Esophagus muscularis mucosa (tissue), 3 donors: ENCODE measurements around the gene BTN1A1.

Experiments
- POLR2A ChIP-seq: fragments of 450-650 bp; IDR thresholded peaks from one replicate; pipeline ENCODE4 v1.6.1; 2017; ENCODE audit warnings: antibody characterized with exemption, moderate library complexity, mild to moderate bottlenecking, low read depth
- POLR2AphosphoS5 ChIP-seq, 2 donors: sonication (generic); formaldehyde crosslinking; IDR thresholded peaks; one replicate each; pipeline ENCODE4 v1.6.1; 2017; ENCODE audit warnings: antibody characterized with exemption in 2 of 2
- TF ChIP-seq, protein P1 (sequence below), 3 experiments: fragments of 200-600 bp in 2 of 3; fragments of 450-650 bp in 1 of 3; sonication (generic) in 2 of 3; IDR thresholded peaks; one replicate each; pipeline ENCODE4 v1.5.1; 2017 to 2019; ENCODE audit warnings: antibody characterized with exemption in 3 of 3, mild to moderate bottlenecking in 2 of 3, moderate library complexity in 1 of 3

DNA sequence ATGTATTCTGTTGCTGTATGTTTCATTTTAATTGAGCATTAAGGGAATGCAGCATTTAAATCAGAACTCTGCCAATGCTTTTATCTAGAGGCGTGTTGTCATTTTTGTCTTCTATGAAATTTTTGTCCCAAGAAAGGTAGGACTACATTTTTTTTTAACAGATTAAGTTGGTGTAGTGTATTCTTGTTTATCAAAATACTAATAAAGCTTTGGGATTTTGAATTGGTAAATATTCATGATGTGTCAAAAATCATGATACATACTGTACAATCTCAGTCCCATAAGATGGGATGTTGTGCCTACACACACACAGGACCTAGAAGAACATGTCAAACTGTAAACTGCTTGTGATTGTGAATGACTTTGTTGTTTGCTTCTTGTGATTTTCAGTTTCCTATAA, 26.8 kb downstream of the BTN1A1 start:
- TF ChIP-seq, protein P1, sequence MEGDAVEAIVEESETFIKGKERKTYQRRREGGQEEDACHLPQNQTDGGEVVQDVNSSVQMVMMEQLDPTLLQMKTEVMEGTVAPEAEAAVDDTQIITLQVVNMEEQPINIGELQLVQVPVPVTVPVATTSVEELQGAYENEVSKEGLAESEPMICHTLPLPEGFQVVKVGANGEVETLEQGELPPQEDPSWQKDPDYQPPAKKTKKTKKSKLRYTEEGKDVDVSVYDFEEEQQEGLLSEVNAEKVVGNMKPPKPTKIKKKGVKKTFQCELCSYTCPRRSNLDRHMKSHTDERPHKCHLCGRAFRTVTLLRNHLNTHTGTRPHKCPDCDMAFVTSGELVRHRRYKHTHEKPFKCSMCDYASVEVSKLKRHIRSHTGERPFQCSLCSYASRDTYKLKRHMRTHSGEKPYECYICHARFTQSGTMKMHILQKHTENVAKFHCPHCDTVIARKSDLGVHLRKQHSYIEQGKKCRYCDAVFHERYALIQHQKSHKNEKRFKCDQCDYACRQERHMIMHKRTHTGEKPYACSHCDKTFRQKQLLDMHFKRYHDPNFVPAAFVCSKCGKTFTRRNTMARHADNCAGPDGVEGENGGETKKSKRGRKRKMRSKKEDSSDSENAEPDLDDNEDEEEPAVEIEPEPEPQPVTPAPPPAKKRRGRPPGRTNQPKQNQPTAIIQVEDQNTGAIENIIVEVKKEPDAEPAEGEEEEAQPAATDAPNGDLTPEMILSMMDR (IDR thresholded peaks at IDR 0.05), result no peak
- no peak for TF ChIP-seq POLR2AphosphoS5 (IDR thresholded peaks at IDR 0.05)
- TF ChIP-seq POLR2A, result no peak
